HepG2 (cell line): ENCODE data around the gene CASTOR1. TPM values are rescaled to one million over a fixed set of nuclear protein-coding genes. Genes with fewer than 3 reads are reported as not detected.

ENCODE experiments used
- AGO1 ChIP-seq: fragments of 200-400 bp; formaldehyde crosslinking; IDR thresholded peaks from 2 replicates; pipeline ENCODE4 v1.6.1; 2017; ENCODE audit warnings: mild to moderate bottlenecking, low read depth, low read length, moderate library complexity; ENCODE audit not compliant: poor library complexity, severe bottlenecking
- CBFB ChIP-seq: sonication (generic); formaldehyde crosslinking; IDR thresholded peaks from 2 replicates; pipeline ENCODE4 v1.4.0; 2020; ENCODE audit warnings: missing genetic modification reagents
- ETV6 ChIP-seq: sonication (generic); formaldehyde crosslinking; conservative IDR thresholded peaks from 2 replicates; pipeline ENCODE4 v1.4.0; 2020; ENCODE audit warnings: missing genetic modification reagents
- HOXD1 ChIP-seq: sonication (generic); formaldehyde crosslinking; IDR thresholded peaks from 2 replicates; pipeline ENCODE4 v1.5.0; 2020; ENCODE audit warnings: missing genetic modification reagents
- MTA3 ChIP-seq: sonication (generic); formaldehyde crosslinking; IDR thresholded peaks from 2 replicates; pipeline ENCODE4 v1.4.0; 2020; ENCODE audit warnings: missing genetic modification reagents
- NR2C2 ChIP-seq: sonication (generic); formaldehyde crosslinking; IDR thresholded peaks from 2 replicates; pipeline ENCODE4 v1.4.0; 2020; ENCODE audit warnings: missing genetic modification reagents, mild to moderate bottlenecking, moderate library complexity, borderline replicate concordance
- PAXIP1 ChIP-seq: sonication (generic); formaldehyde crosslinking; conservative IDR thresholded peaks from 2 replicates; pipeline ENCODE4 v1.4.0; 2020; ENCODE audit warnings: mild to moderate bottlenecking, missing genetic modification reagents, moderate library complexity
- PTBP1 ChIP-seq: fragments of 200-400 bp; formaldehyde crosslinking; IDR thresholded peaks from 2 replicates; pipeline ENCODE4 v1.6.1; 2018; ENCODE audit warnings: low read length, low read depth; ENCODE audit not compliant: poor library complexity, severe bottlenecking
- SMYD3 ChIP-seq: sonication (generic); formaldehyde crosslinking; IDR thresholded peaks from 2 replicates; pipeline ENCODE4 v1.8.1; 2023; ENCODE audit warnings: mild to moderate bottlenecking, missing genetic modification reagents
- SP1 ChIP-seq, 2 experiments: fragments of 450-650 bp in 1 of 2; sonication (generic) in 1 of 2; formaldehyde crosslinking in 1 of 2; IDR thresholded peaks; 2 replicates each; pipeline versions ENCODE4 v1.4.0 to v1.6.1; 2016 to 2020; ENCODE audit warnings: missing genetic modification reagents in 1 of 2
- TAF15 ChIP-seq: fragments of 200-400 bp; formaldehyde crosslinking; IDR thresholded peaks from one replicate; pipeline ENCODE4 v1.6.1; 2018; ENCODE audit warnings: mild to moderate bottlenecking, low read depth, low read length; ENCODE audit not compliant: poor library complexity, severe bottlenecking
- TRIM22 ChIP-seq: fragments of 450-650 bp; IDR thresholded peaks from 2 replicates; pipeline ENCODE4 v1.6.1; 2017
- ZNF33B ChIP-seq: sonication (generic); formaldehyde crosslinking; IDR thresholded peaks from 2 replicates; pipeline ENCODE4 v1.5.1; 2020; ENCODE audit warnings: mild to moderate bottlenecking, missing genetic modification reagents
- ZNF367 ChIP-seq: sonication (generic); formaldehyde crosslinking; IDR thresholded peaks from 2 replicates; pipeline ENCODE4 v1.4.0; 2020; ENCODE audit warnings: missing genetic modification reagents, borderline replicate concordance
- ZNF468 ChIP-seq: sonication (generic); formaldehyde crosslinking; IDR thresholded peaks from 2 replicates; pipeline ENCODE4 v1.8.0; 2022; ENCODE audit warnings: mild to moderate bottlenecking, moderate library complexity, missing genetic modification reagents
- ZNF484 ChIP-seq: sonication (generic); formaldehyde crosslinking; IDR thresholded peaks from 2 replicates; pipeline ENCODE4 v1.5.1; 2020; ENCODE audit warnings: mild to moderate bottlenecking, low read depth, missing genetic modification reagents, borderline replicate concordance
- ZNF558 ChIP-seq: sonication (generic); formaldehyde crosslinking; IDR thresholded peaks from 2 replicates; pipeline ENCODE4 v1.9.0; 2022; ENCODE audit warnings: mild to moderate bottlenecking, missing genetic modification reagents, borderline replicate concordance
- ZNF564 ChIP-seq: sonication (generic); formaldehyde crosslinking; IDR thresholded peaks from 2 replicates; pipeline ENCODE4 v1.8.1; 2023; ENCODE audit warnings: mild to moderate bottlenecking, missing genetic modification reagents
- ZNF572 ChIP-seq: sonication (generic); formaldehyde crosslinking; IDR thresholded peaks from 2 replicates; pipeline ENCODE4 v1.5.1; 2020; ENCODE audit warnings: mild to moderate bottlenecking, missing genetic modification reagents
- ZNF790 ChIP-seq: sonication (generic); formaldehyde crosslinking; IDR thresholded peaks from 2 replicates; pipeline ENCODE4 v1.8.0; 2022; ENCODE audit warnings: missing genetic modification reagents, mild to moderate bottlenecking, borderline replicate concordance
- polyA plus RNA-seq, 8 experiments: library from polyadenylated mRNA; depleted of rRNA in 3 of 8; stranded (reverse) in 7 of 8; unstranded in 1 of 8; fragments of >200 nt; fragmentation: Illumina TruSeq in 4 of 8; extraction: Trizol in 4 of 8; gene quantifications; 2 replicates each; pipeline versions ENCODE4 v1.2.1 to v1.2.3, GENCODE V29; 2011 to 2016; ENCODE audit warnings: low read depth in 4 of 8, missing spikeins in 1 of 8, mixed read lengths in 1 of 8; ENCODE audit not compliant: insufficient read depth in 1 of 8
- total RNA-seq, 5 experiments: library from RNA; depleted of rRNA; stranded (reverse); fragments of >200 nt; fragmentation: Illumina TruSeq; extraction: Trizol; gene quantifications; 2 replicates each; pipeline ENCODE4 v1.2.3, GENCODE V29; 2016; ENCODE audit warnings: low read depth in 1 of 5
- TF ChIP-seq, protein P1 (sequence below): sonication (generic); formaldehyde crosslinking; IDR thresholded peaks from 2 replicates; pipeline ENCODE4 v1.5.0; 2020; ENCODE audit warnings: missing genetic modification reagents
- TF ChIP-seq, protein P2 (sequence below): sonication (generic); formaldehyde crosslinking; IDR thresholded peaks from 2 replicates; pipeline ENCODE4 v1.9.0; 2022; ENCODE audit warnings: missing genetic modification reagents, mild to moderate bottlenecking, borderline replicate concordance

CASTOR1 gene
- total and polyA plus RNA-seq, 2 of the 13 experiments (the other 11 are each of a cell fraction or from before 2014, with no cell fraction given), result 2.6 to 4.4 TPM

- TF ChIP-seq, protein P1, sequence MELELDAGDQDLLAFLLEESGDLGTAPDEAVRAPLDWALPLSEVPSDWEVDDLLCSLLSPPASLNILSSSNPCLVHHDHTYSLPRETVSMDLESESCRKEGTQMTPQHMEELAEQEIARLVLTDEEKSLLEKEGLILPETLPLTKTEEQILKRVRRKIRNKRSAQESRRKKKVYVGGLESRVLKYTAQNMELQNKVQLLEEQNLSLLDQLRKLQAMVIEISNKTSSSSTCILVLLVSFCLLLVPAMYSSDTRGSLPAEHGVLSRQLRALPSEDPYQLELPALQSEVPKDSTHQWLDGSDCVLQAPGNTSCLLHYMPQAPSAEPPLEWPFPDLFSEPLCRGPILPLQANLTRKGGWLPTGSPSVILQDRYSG (CRISPR knock-in tag), result no peak
- TF ChIP-seq ZNF468 (no peak), HOXD1 (CRISPR knock-in tag) (0 out of 2 replicates have a peak, but pooled peaks have one; percentile 33), ZNF558 (CRISPR knock-in tag) (0 out of 2 replicates have a peak, but pooled peaks have one; percentile 10), NR2C2 (CRISPR knock-in tag) (peak; percentile 76; the same call in 1 of the 2 replicates), CBFB (no peak), ZNF572 (no peak), SP1 (IDR thresholded peaks at IDR 0.05) (no peak), SP1 (CRISPR knock-in tag; IDR thresholded peaks at IDR 0.05) (no peak), ZNF33B (no peak), ZNF484 (CRISPR knock-in tag) (no peak), ZNF564 (CRISPR knock-in tag) (peak; percentile 37; the same call in 1 of the 2 replicates), AGO1 (peak; percentile 59), SMYD3 (no peak), ZNF367 (no peak), ZNF790 (CRISPR knock-in tag) (no peak), PAXIP1 (CRISPR knock-in tag) (no peak), MTA3 (CRISPR knock-in tag) (no peak), PTBP1 (peak; percentile 80), ETV6 (CRISPR knock-in tag) (no peak), TAF15 (peak; percentile 67), TRIM22 (no peak)
- TF ChIP-seq, protein P2, sequence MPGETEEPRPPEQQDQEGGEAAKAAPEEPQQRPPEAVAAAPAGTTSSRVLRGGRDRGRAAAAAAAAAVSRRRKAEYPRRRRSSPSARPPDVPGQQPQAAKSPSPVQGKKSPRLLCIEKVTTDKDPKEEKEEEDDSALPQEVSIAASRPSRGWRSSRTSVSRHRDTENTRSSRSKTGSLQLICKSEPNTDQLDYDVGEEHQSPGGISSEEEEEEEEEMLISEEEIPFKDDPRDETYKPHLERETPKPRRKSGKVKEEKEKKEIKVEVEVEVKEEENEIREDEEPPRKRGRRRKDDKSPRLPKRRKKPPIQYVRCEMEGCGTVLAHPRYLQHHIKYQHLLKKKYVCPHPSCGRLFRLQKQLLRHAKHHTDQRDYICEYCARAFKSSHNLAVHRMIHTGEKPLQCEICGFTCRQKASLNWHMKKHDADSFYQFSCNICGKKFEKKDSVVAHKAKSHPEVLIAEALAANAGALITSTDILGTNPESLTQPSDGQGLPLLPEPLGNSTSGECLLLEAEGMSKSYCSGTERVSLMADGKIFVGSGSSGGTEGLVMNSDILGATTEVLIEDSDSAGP, result peak; percentile 39; the same call in 1 of the 2 replicates
Measured at GRCh38 chr22:30245985-30246813, 43.1 kb downstream of the CASTOR1 start, which contains the start of gene LIF (continued).
